Smooth muscle cell (in vitro differentiated cells): Measurements from ENCODE around the gene HENMT1. TPM values are rescaled to one million over a fixed set of nuclear protein-coding genes. Genes with fewer than 3 reads are reported as not detected.

Source experiments
- DNase-seq: peaks from one replicate; lab custom pipeline; 2025; ENCODE audit not compliant: unreplicated experiment; lab: John Stamatoyannopoulos, UW
- H2AFZ ChIP-seq: fragments of 200-600 bp; sonication (generic); 2 replicates; pipeline ENCODE4 v1.6.0; 2016; ENCODE audit warnings: antibody characterized with exemption, low read depth, mild to moderate bottlenecking
- H3F3A ChIP-seq: fragments of 200-600 bp; sonication (generic); 2 replicates; pipeline ENCODE4 v1.6.0; 2017; ENCODE audit warnings: antibody characterized with exemption, low read depth
- H3K27ac ChIP-seq: fragments of 200-600 bp; sonication (generic); 2 replicates; pipeline ENCODE4 v1.5.1; 2016; ENCODE audit warnings: low read depth, mild to moderate bottlenecking
- H3K27me3 ChIP-seq: fragments of 200-600 bp; sonication (generic); 2 replicates; pipeline ENCODE4 v1.6.1; 2016; ENCODE audit warnings: low read depth, mild to moderate bottlenecking
- H3K36me3 ChIP-seq: fragments of 200-600 bp; sonication (generic); 2 replicates; pipeline ENCODE4 v1.5.1; 2016; ENCODE audit warnings: low read depth
- H3K4me1 ChIP-seq: fragments of 200-600 bp; sonication (generic); 2 replicates; pipeline ENCODE4 v1.5.1; 2016; ENCODE audit warnings: low read depth
- H3K4me2 ChIP-seq: fragments of 200-600 bp; sonication (generic); 2 replicates; pipeline ENCODE4 v1.6.0; 2016; ENCODE audit warnings: mild to moderate bottlenecking
- H3K4me3 ChIP-seq: fragments of 200-600 bp; sonication (generic); 2 replicates; pipeline ENCODE4 v1.5.1; 2016; ENCODE audit warnings: mild to moderate bottlenecking
- H3K79me2 ChIP-seq: fragments of 200-600 bp; sonication (generic); 2 replicates; pipeline ENCODE4 v1.6.0; 2016; ENCODE audit warnings: low read depth, mild to moderate bottlenecking
- H3K9ac ChIP-seq: fragments of 200-600 bp; sonication (generic); 2 replicates; pipeline ENCODE4 v1.6.0; 2016; ENCODE audit warnings: low read depth
- H3K9me3 ChIP-seq: fragments of 200-600 bp; sonication (generic); replicated peaks from 2 replicates; pipeline ENCODE4 v1.5.1; 2016; ENCODE audit warnings: low read depth
- H4K20me1 ChIP-seq: fragments of 200-600 bp; sonication (generic); 2 replicates; pipeline ENCODE4 v1.6.0; 2016; ENCODE audit warnings: low read depth
- CTCF ChIP-seq: fragments of 200-600 bp; sonication (generic); IDR thresholded peaks from 2 replicates; pipeline ENCODE4 v1.5.1; 2017; ENCODE audit warnings: borderline replicate concordance, mild to moderate bottlenecking, antibody characterized with exemption; ENCODE audit not compliant: insufficient read depth, poor library complexity, severe bottlenecking
- WGBS: methylation state at CpG from one replicate; pipeline ENCODE4 v1.1.7; 2016; ENCODE audit warnings: low lambda C conversion rate; 5-methylcytosine and 5-hydroxymethylcytosine counted together
- polyA plus RNA-seq: library from polyadenylated mRNA; unstranded; fragments of >200 nt; fragmentation: Nextera tagmentation; extraction: Ambion mirVana; gene quantifications from 2 replicates; pipeline ENCODE4 v1.2.1, GENCODE V29; 2016
- total RNA-seq: library from RNA; depleted of rRNA; stranded (reverse); fragments of >200 nt; gene quantifications from 2 replicates; pipeline ENCODE4 v1.2.3, GENCODE V29; 2014

The HENMT1 gene
- total and polyA plus RNA-seq, 2 experiments from 2014 or later: 1.6 to 3.5 TPM

- peak; percentile 76 for DNase-seq
- Histone ChIP-seq H4K20me1 (peaks cover 47% of the 10 kb centered on the region), H3K9me3 (no peaks in the 10 kb centered on the region), H3K9ac (peak within 1 kb of the TSS; percentile 92), H3K4me2 (peak within 1 kb of the TSS; percentile 95), H3K27ac (peak within 1 kb of the TSS; percentile 93), H2AFZ (peak within 1 kb of the TSS; percentile 79), H3K36me3 (peaks cover 20% of the 10 kb centered on the region), H3K4me1 (peaks cover 25% of the 10 kb centered on the region), H3K4me3 (peak within 1 kb of the TSS; percentile 97), H3F3A (no peaks in the 10 kb centered on the region), H3K27me3 (no peaks in the 10 kb centered on the region), H3K79me2 (peaks cover 45% of the 10 kb centered on the region)
- 1% methylated on average over 52 of the region's 59 CpGs for WGBS
- TF ChIP-seq CTCF: no peak
Observed at GRCh38 chr1:108691942-108692723, 31.2 kb upstream of the HENMT1 start, which contains the start of gene PRPF38B. TSS of gene PRPF38B (plus strand) at chr1:108692310. CDS start at chr1:108692592, 282 bp downstream.

GRCh38 chr1:108691128-108691941, 30.4 kb upstream of the HENMT1 start:
- Histone ChIP-seq H3K4me3 (peak overlapping the region; percentile 97), H3K4me2 (peak overlapping the region; percentile 95), H4K20me1 (peaks cover 39% of the 10 kb centered on the region), H2AFZ (peak overlapping the region; percentile 79), H3K27me3 (no peaks in the 10 kb centered on the region), H3K79me2 (peaks cover 39% of the 10 kb centered on the region), H3K4me1 (peaks cover 25% of the 10 kb centered on the region), H3F3A (no peaks in the 10 kb centered on the region), H3K9ac (peak overlapping the region; percentile 92), H3K9me3 (no peaks in the 10 kb centered on the region), H3K27ac (peak overlapping the region; percentile 93), H3K36me3 (peaks cover 12% of the 10 kb centered on the region)
- TF ChIP-seq CTCF: no peak
- DNase-seq: no peak
- 32% methylated on average over 12 of the region's 12 CpGs for WGBS

- DNase-seq: no peak
Observed at GRCh38 chr1:108686614-108687313, 25.9 kb upstream of the HENMT1 start.

More at GRCh38 chr1:108686614-108687313, 25.9 kb upstream of the HENMT1 start:
- no peak overlapping the region for H2AFZ ChIP-seq
- H3K36me3 ChIP-seq: no peaks in the 10 kb centered on the region
- no peak overlapping the region for H3K9ac ChIP-seq
- H3K27me3 ChIP-seq: no peaks in the 10 kb centered on the region
- no peak overlapping the region for H3K4me3 ChIP-seq
- no peaks in the 10 kb centered on the region for H3K9me3 ChIP-seq
- no peaks in the 10 kb centered on the region for H3F3A ChIP-seq
- H3K4me1 ChIP-seq: peaks cover 7% of the 10 kb centered on the region
- no peak overlapping the region for H3K27ac ChIP-seq
- no peaks in the 10 kb centered on the region for H3K79me2 ChIP-seq
- no peak for TF ChIP-seq CTCF
- no peaks in the 10 kb centered on the region for H4K20me1 ChIP-seq
- no peak overlapping the region for H3K4me2 ChIP-seq
- 70% methylated on average over 2 of the region's 2 CpGs for WGBS
